NCI-H1417 (cell line): ENCODE measurements around the gene SP100.
"Not testable (repeated sequence)": the region's sequence is repeated elsewhere in the genome, so short reads cannot be mapped to it uniquely, and the experiment has no call there.

ENCODE experiments used
- DNase-seq, 3 experiments: peaks; one replicate each; lab custom pipeline; 2025; lab: John Stamatoyannopoulos, UW

Gene SP100

GRCh38 chr2:230457793-230458192 lies 41.8 kb downstream of the SP100 start:
- no peak for DNase-seq

GRCh38 chr2:230459216-230459615 lies 43.2 kb downstream of the SP100 start:
- DNase-seq: no peak

- no peak for DNase-seq
These were observed 55.1 kb downstream of the SP100 start for GRCh38 chr2:230471074-230471473.

- no peak for DNase-seq
These were observed 56.6 kb downstream of the SP100 start for GRCh38 chr2:230472621-230473018.

GRCh38 chr2:230473378-230473777 lies 57.4 kb downstream of the SP100 start:
- DNase-seq: no peak

GRCh38 chr2:230475143-230475542 lies 59.1 kb downstream of the SP100 start:
- DNase-seq: no peak

GRCh38 chr2:230485801-230486341 lies 69.9 kb downstream of the SP100 start:
- no peak for DNase-seq

- DNase-seq: not testable (repeated sequence)
These were observed 75.2 kb downstream of the SP100 start for GRCh38 chr2:230491219-230491618.

GRCh38 chr2:230492107-230492506 lies 76.1 kb downstream of the SP100 start:
- peak in 1 of 3 experiments; percentile 4 for DNase-seq

- no peak for DNase-seq
These were observed 79.0 kb downstream of the SP100 start for GRCh38 chr2:230494980-230495379.

- DNase-seq: no peak
These were observed 80.9 kb downstream of the SP100 start for GRCh38 chr2:230496891-230497290.

- DNase-seq: no peak
These were observed 82.6 kb downstream of the SP100 start for GRCh38 chr2:230498506-230499107.

- no peak for DNase-seq
These were observed 86.6 kb downstream of the SP100 start for GRCh38 chr2:230502593-230502992.

- DNase-seq: no peak
These were observed 87.8 kb downstream of the SP100 start for GRCh38 chr2:230503798-230504197.

- DNase-seq: no peak
These were observed 89.2 kb downstream of the SP100 start for GRCh38 chr2:230505162-230505561.

- DNase-seq: no peak
These were observed 97.2 kb downstream of the SP100 start for GRCh38 chr2:230512955-230513748.

- no peak for DNase-seq
These were observed 104.3 kb downstream of the SP100 start for GRCh38 chr2:230520061-230520874.

- no peak for DNase-seq
These were observed 104.8 kb downstream of the SP100 start for GRCh38 chr2:230520875-230521155.

- DNase-seq: no peak
These were observed 105.4 kb downstream of the SP100 start for GRCh38 chr2:230521386-230521785.

GRCh38 chr2:230525682-230526081 lies 109.7 kb downstream of the SP100 start:
- peak in 2 of 3 experiments; percentile 8 to 53 for DNase-seq

GRCh38 chr2:230537531-230537976 lies 121.6 kb downstream of the SP100 start:
- no peak for DNase-seq

- no peak for DNase-seq
These were observed 124.3 kb downstream of the SP100 start for GRCh38 chr2:230540332-230540731.

GRCh38 chr2:230541934-230542380 lies 126.0 kb downstream of the SP100 start:
- DNase-seq: no peak
